H1 (cell line): Measurements from ENCODE around the gene LTN1. TPM values are rescaled to one million over a fixed set of nuclear protein-coding genes. Genes with fewer than 3 reads are reported as not detected.

ENCODE experiments used
- CHD2 ChIP-seq: IDR thresholded peaks from 2 replicates; pipeline ENCODE4 v1.6.1; 2012; ENCODE audit warnings: low read length, improper control_type of control experiment
- FOSL1 ChIP-seq: IDR thresholded peaks from 2 replicates; pipeline ENCODE4 v1.6.1; 2011; ENCODE audit warnings: mild to moderate bottlenecking, low read depth, low read length, moderate library complexity; ENCODE audit not compliant: insufficient read depth
- SP2 ChIP-seq: IDR thresholded peaks from 2 replicates; pipeline ENCODE4 v1.6.1; 2012; ENCODE audit warnings: mild to moderate bottlenecking, low read length, inconsistent platforms
- polyA plus RNA-seq, 7 experiments: library from polyadenylated mRNA; depleted of rRNA in 3 of 7; stranded (reverse) in 5 of 7; unstranded in 2 of 7; fragments of >200 nt in 5 of 7; fragments of 200-250 nt in 2 of 7; gene quantifications; 1 replicate in 5 of 7; 2 replicates in 1 of 7; 4 replicates in 1 of 7; pipeline versions ENCODE4 v1.2.1 to v1.2.3, GENCODE V29; 2011 to 2013; ENCODE audit warnings: missing spikeins in 2 of 7, mixed read lengths in 2 of 7
- total RNA-seq: library from RNA; stranded (reverse); fragmentation: NEBNext Ultra II Directional; extraction: Animal tissue kit (Norgen Biotek cat#: 25700); gene quantifications from 2 replicates; pipeline ENCODE4 v1.2.1, GENCODE V29; 2021
- TF ChIP-seq, protein P1 (sequence below): fragments of 300-600 bp; sonication (generic); IDR thresholded peaks from 2 replicates; pipeline ENCODE4 v1.7.1; 2012; ENCODE audit warnings: low read length, moderate library complexity, mild to moderate bottlenecking, inconsistent platforms; ENCODE audit not compliant: insufficient replicate concordance
- TF ChIP-seq, protein P2 (sequence below), 3 experiments: IDR thresholded peaks; 1 replicate in 2 of 3; 2 replicates in 1 of 3; pipeline versions ENCODE4 v1.5.1 to v1.6.1; 2011; ENCODE audit warnings: low read length in 3 of 3, mild to moderate bottlenecking in 3 of 3, inconsistent platforms in 2 of 3, low read depth in 1 of 3, moderate library complexity in 1 of 3; ENCODE audit not compliant: insufficient read depth in 1 of 3; ENCODE audit errors: control extremely low read depth in 1 of 3

The LTN1 gene
- total and polyA plus RNA-seq, 2 of the 8 experiments (the other 6 are each of a cell fraction or from before 2014, with no cell fraction given) = 3.2 to 23.5 TPM

DNA sequence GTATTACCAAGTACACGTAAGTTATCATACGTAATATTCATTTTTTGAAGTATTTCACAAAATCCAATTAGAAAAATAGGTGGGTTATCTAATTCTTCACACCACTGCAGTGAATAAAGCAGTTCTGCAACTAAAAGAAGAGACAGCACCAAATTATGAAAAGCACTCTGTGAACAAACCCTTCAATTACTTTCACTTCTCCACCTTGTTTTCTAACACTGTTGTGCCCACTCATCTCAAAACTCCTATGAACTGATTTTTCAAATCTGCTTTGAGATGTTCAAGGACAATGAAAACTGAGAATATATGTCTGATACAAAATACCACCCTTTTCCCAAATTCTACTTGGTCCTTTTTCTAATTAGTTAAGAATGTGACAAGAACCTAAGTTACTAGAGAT is 39.4 kb downstream of the LTN1 start (continued):
- TF ChIP-seq, protein P1, sequence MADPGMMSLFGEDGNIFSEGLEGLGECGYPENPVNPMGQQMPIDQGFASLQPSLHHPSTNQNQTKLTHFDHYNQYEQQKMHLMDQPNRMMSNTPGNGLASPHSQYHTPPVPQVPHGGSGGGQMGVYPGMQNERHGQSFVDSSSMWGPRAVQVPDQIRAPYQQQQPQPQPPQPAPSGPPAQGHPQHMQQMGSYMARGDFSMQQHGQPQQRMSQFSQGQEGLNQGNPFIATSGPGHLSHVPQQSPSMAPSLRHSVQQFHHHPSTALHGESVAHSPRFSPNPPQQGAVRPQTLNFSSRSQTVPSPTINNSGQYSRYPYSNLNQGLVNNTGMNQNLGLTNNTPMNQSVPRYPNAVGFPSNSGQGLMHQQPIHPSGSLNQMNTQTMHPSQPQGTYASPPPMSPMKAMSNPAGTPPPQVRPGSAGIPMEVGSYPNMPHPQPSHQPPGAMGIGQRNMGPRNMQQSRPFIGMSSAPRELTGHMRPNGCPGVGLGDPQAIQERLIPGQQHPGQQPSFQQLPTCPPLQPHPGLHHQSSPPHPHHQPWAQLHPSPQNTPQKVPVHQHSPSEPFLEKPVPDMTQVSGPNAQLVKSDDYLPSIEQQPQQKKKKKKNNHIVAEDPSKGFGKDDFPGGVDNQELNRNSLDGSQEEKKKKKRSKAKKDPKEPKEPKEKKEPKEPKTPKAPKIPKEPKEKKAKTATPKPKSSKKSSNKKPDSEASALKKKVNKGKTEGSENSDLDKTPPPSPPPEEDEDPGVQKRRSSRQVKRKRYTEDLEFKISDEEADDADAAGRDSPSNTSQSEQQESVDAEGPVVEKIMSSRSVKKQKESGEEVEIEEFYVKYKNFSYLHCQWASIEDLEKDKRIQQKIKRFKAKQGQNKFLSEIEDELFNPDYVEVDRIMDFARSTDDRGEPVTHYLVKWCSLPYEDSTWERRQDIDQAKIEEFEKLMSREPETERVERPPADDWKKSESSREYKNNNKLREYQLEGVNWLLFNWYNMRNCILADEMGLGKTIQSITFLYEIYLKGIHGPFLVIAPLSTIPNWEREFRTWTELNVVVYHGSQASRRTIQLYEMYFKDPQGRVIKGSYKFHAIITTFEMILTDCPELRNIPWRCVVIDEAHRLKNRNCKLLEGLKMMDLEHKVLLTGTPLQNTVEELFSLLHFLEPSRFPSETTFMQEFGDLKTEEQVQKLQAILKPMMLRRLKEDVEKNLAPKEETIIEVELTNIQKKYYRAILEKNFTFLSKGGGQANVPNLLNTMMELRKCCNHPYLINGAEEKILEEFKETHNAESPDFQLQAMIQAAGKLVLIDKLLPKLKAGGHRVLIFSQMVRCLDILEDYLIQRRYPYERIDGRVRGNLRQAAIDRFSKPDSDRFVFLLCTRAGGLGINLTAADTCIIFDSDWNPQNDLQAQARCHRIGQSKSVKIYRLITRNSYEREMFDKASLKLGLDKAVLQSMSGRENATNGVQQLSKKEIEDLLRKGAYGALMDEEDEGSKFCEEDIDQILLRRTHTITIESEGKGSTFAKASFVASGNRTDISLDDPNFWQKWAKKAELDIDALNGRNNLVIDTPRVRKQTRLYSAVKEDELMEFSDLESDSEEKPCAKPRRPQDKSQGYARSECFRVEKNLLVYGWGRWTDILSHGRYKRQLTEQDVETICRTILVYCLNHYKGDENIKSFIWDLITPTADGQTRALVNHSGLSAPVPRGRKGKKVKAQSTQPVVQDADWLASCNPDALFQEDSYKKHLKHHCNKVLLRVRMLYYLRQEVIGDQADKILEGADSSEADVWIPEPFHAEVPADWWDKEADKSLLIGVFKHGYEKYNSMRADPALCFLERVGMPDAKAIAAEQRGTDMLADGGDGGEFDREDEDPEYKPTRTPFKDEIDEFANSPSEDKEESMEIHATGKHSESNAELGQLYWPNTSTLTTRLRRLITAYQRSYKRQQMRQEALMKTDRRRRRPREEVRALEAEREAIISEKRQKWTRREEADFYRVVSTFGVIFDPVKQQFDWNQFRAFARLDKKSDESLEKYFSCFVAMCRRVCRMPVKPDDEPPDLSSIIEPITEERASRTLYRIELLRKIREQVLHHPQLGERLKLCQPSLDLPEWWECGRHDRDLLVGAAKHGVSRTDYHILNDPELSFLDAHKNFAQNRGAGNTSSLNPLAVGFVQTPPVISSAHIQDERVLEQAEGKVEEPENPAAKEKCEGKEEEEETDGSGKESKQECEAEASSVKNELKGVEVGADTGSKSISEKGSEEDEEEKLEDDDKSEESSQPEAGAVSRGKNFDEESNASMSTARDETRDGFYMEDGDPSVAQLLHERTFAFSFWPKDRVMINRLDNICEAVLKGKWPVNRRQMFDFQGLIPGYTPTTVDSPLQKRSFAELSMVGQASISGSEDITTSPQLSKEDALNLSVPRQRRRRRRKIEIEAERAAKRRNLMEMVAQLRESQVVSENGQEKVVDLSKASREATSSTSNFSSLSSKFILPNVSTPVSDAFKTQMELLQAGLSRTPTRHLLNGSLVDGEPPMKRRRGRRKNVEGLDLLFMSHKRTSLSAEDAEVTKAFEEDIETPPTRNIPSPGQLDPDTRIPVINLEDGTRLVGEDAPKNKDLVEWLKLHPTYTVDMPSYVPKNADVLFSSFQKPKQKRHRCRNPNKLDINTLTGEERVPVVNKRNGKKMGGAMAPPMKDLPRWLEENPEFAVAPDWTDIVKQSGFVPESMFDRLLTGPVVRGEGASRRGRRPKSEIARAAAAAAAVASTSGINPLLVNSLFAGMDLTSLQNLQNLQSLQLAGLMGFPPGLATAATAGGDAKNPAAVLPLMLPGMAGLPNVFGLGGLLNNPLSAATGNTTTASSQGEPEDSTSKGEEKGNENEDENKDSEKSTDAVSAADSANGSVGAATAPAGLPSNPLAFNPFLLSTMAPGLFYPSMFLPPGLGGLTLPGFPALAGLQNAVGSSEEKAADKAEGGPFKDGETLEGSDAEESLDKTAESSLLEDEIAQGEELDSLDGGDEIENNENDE = no peak
- TF ChIP-seq, protein P2, sequence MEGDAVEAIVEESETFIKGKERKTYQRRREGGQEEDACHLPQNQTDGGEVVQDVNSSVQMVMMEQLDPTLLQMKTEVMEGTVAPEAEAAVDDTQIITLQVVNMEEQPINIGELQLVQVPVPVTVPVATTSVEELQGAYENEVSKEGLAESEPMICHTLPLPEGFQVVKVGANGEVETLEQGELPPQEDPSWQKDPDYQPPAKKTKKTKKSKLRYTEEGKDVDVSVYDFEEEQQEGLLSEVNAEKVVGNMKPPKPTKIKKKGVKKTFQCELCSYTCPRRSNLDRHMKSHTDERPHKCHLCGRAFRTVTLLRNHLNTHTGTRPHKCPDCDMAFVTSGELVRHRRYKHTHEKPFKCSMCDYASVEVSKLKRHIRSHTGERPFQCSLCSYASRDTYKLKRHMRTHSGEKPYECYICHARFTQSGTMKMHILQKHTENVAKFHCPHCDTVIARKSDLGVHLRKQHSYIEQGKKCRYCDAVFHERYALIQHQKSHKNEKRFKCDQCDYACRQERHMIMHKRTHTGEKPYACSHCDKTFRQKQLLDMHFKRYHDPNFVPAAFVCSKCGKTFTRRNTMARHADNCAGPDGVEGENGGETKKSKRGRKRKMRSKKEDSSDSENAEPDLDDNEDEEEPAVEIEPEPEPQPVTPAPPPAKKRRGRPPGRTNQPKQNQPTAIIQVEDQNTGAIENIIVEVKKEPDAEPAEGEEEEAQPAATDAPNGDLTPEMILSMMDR (IDR thresholded peaks at IDR 0.05; ENCODE audit: control extremely low read depth in 1 of 3, insufficient read depth in 1 of 3, low read depth in 1 of 3, low read length in 3 of 3) = no peak
- no peak for TF ChIP-seq FOSL1
- no peak for TF ChIP-seq CHD2
- no peak for TF ChIP-seq SP2
- TF ChIP-seq, all 59 proteins: peak for 0
